GM21723 (cell line): ENCODE data around the gene EMD.

Source experiments
- ATAC-seq: cut with Tn5 transposase; IDR thresholded peaks from one replicate; pipeline ENCODE4 v1.9.1; 2021; ENCODE audit warnings: mild to moderate bottlenecking, moderate library complexity; ENCODE audit not compliant: unreplicated experiment

The EMD gene

GRCh38 chrX:154412468-154412867, 33.4 kb downstream of the EMD start:
- no peak for ATAC-seq

- no peak for ATAC-seq
Observed at GRCh38 chrX:154413142-154413541, 34.0 kb downstream of the EMD start.

DNA sequence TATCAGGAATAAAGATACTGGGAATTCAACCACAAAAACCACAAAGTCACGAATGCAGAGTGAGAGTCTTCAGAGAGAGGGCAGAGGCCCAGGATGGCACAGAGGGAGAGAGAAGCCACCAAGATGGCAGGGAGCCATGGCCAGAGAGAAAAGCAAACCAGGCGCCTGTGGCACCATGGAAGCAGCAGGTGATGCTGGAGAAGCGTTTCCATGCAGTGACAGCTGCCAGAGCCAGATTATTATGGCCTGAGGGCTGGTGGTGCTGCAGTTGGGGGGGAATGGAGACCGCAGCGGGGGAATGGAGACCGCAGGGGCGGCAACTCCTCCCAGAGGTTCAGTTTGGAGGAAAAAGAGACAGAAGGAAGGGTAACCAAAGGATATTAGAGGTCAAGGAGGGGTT, 38.1 kb downstream of the EMD start:
- ATAC-seq, result no peak

DNA sequence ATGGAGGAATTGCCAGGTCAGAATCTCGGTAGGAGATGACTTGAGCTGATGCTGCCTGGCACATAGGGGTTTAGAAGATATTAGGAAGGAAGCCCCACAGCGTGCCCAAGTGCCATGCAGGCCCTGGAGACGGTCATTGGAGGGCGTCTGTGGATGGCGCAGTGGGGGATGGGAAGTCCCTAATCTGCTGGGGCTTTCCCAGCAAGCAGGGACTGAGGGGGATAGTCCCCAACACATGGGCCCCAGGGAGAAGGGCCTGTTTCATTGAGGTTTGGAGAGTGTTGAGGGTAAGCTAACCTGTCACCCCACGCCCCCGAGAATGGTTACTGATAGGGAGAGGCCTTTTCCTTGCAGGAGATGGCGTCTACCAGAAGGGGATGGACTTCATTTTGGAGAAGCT, 40.1 kb downstream of the EMD start:
- ATAC-seq, result no peak

- ATAC-seq, result no peak
Observed at GRCh38 chrX:154419688-154420401, 40.8 kb downstream of the EMD start.

- ATAC-seq, result no peak
Observed at GRCh38 chrX:154420402-154420756, 41.3 kb downstream of the EMD start.

GRCh38 chrX:154426916-154427770, 48.0 kb downstream of the EMD start:
- ATAC-seq, result no peak

DNA sequence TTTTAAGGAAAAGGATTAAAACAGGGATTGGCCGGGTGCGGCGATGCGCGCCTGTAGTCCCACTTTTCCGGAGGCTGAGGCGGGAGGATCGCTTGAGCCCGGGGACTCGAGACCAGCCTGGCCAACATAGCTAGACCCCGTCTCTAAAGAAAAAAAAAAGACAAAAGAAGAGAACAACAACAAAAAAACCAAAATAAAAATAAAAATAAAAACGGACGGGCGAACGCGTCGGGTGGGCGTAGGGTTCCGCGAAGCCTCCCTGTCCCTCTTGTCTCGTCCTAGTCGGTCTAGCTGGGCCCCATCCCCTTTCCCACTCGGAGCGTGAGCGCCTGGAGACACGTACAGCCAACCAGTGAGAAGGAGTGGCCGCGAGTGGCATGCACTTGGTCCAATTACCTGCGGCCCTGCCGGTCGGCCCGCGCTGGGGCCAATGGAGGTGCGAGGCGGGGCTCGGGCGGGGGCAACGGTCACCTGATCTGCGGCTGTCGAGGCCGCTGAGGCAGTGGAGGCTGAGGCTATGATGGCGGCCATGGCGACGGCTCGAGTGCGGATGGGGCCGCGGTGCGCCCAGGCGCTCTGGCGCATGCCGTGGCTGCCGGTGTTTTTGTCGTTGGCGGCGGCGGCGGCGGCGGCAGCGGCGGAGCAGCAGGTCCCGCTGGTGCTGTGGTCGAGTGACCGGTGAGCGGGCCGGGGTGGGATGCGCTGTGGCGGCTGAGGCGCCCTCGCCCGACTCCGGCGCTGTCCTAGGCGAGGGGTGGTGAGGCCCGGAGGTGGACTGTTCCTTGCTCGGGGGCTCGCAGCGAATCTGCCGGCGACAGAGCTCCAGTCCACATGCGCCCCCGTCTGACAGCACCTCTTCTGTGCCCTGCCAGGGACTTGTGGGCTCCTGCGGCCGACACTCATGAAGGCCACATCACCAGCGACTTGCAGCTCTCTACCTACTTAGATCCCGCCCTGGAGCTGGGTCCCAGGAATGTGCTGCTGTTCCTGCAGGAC, 49.4 kb downstream of the EMD start, which contains the start of gene ATP6AP1:
Gene ATP6AP1, plus strand, starts transcription at position 502 of the 996 bp plus-strand sequence. Its CDS starts 16 bp downstream, at position 518.
- peak; percentile 95 for ATAC-seq

- no peak for ATAC-seq
Observed at GRCh38 chrX:154429711-154430110, 50.6 kb downstream of the EMD start.

DNA sequence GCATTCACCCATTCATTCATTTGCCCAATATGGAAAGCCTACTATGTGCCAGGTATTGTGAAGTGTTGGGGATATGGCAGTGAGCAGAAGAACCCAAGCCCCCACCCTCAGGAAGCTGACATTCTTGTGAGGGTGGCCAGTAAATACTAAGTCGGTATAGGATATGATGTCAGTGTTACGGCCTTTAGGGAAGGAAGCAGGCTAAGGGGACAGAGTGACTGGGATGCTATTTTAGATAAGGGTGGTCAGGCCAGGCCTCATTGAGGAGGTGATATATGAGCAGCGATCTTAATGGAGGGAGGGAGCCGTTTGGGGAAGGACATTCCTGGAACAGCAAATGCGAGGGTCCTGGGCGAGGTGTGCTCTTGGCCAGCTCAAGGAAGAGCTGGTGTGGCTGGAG, 51.4 kb downstream of the EMD start:
- ATAC-seq, result no peak

DNA sequence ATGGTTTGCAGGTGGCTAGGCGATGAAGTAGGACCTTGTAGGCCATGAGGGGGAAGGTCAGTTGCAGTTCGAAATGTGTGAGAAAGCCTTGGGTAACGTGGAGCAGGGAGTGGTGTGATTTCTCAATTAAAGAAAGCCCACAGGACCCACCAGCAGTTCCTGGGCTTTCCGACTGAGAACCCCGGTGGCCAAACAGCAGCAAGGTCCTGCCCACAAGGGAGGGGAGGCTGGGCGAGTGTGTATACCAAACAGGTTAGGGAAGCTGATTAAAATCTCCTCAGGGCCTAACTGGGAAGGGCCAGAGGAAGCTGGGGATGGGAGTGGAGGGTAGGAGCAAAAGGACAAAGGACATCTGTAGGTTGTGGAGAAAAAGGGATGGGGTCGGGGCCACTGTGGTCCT, 51.8 kb downstream of the EMD start:
- no peak for ATAC-seq
